NCI-H510A treated with DMSO at 0.1 percent for 48 hours (cell line): ENCODE data around the gene SNX6.
"Not testable (repeated sequence)": the region's sequence is repeated elsewhere in the genome, so short reads cannot be mapped to it uniquely, and the experiment has no call there.

ENCODE experiments used
- DNase-seq: peaks from one replicate; lab custom pipeline; 2025; lab: John Stamatoyannopoulos, UW

Gene SNX6

GRCh38 chr14:34521071-34521470, 108.9 kb downstream of the SNX6 start:
- not testable (repeated sequence) for DNase-seq

- not testable (repeated sequence) for DNase-seq
Measured at GRCh38 chr14:34520304-34520970, 109.5 kb downstream of the SNX6 start.
